K562 (cell line): Measurements from ENCODE around the gene EYA4. TPM values are rescaled to one million over a fixed set of nuclear protein-coding genes. Genes with fewer than 3 reads are reported as not detected.

Experiments used
- ATAC-seq: fragments of 200-7000 bp; cut with Tn5 transposase; 3 replicates; pipeline ENCODE4 v1.9.1; 2020; ENCODE audit warnings: moderate library complexity
- BruUV-seq: library from RNA; stranded (reverse); fragments of 400-500 nt; replicated peaks from 2 replicates; lab custom pipeline; 2021; lab: Mats Ljungman, UMichigan
- CTCF ChIA-PET: fragments of 300-600 bp; formaldehyde crosslinking; extraction: SDS; loops from one replicate; lab custom pipeline; 2021; ENCODE audit warnings: low intra/inter-chr PET ratio; lab: Yijun Ruan, JAX
- POLR2A ChIA-PET: fragments of 300-600, 350-650 bp; sonication (Branson Sonifier 250); formaldehyde crosslinking; extraction: SDS; loops from one replicate; lab custom pipeline; 2021; ENCODE audit warnings: antibody characterized with exemption, inconsistent platforms; lab: Yijun Ruan, JAX
- DNase-seq, 4 experiments: peaks; one replicate each; pipeline versions ENCODE4 v3.0.0 to v3.0.0-alpha.2; 2011 to 2018; ENCODE audit warnings: low spot score in 3 of 4, mixed read lengths in 3 of 4; ENCODE audit errors: extremely low read depth in 1 of 4
- FAIRE-seq: peaks from 2 replicates; lab custom pipeline; 2011; peaks lifted over from hg19 to GRCh38; lab: Jason Lieb, UNC
- H2AFZ ChIP-seq: 2 replicates; pipeline ENCODE4 v1.6.0; 2011; ENCODE audit warnings: low read depth, low read length, control low read depth, inconsistent platforms
- H3K27ac ChIP-seq: fragments of 200-600 bp; 3 replicates; pipeline ENCODE4 v1.8.0; 2011; ENCODE audit warnings: low read depth, mild to moderate bottlenecking, control low read depth, inconsistent platforms, low read length, moderate library complexity, mixed read lengths; ENCODE audit errors: extremely low read depth
- H3K27me3 ChIP-seq, 2 experiments: fragments of 300-600 bp in 1 of 2; 2 replicates in 1 of 2; 3 replicates in 1 of 2; pipeline versions ENCODE4 v1.6.0 to v1.8.0; 2011; ENCODE audit warnings: inconsistent platforms in 2 of 2, low read length in 2 of 2, mild to moderate bottlenecking in 1 of 2, mixed read lengths in 1 of 2, moderate library complexity in 1 of 2; ENCODE audit not compliant: control insufficient read depth in 2 of 2, insufficient read depth in 2 of 2
- H3K36me3 ChIP-seq: fragments of 300-600 bp; 3 replicates; pipeline ENCODE4 v1.8.0; 2011; ENCODE audit warnings: mild to moderate bottlenecking, low read length, inconsistent platforms; ENCODE audit not compliant: control insufficient read depth, insufficient read depth
- H3K4me1 ChIP-seq, 2 experiments: fragments of 200-600 bp in 1 of 2; replicated peaks in 1 of 2; 2 replicates in 1 of 2; 3 replicates in 1 of 2; pipeline versions ENCODE4 v1.5.1 to v1.8.0; 2011; ENCODE audit warnings: inconsistent platforms in 2 of 2, low read length in 2 of 2, mild to moderate bottlenecking in 1 of 2, mixed read lengths in 1 of 2, moderate library complexity in 1 of 2; ENCODE audit not compliant: control insufficient read depth in 2 of 2, insufficient read depth in 2 of 2
- H3K4me2 ChIP-seq: 2 replicates; pipeline ENCODE4 v1.6.1; 2011; ENCODE audit warnings: low read length, control low read depth, inconsistent platforms, mixed read lengths; ENCODE audit not compliant: insufficient read depth
- H3K4me3 ChIP-seq: fragments of 200-600 bp; sonication (generic), shearing (Covaris generic); 2 replicates; pipeline ENCODE4 v1.5.1; 2016; ENCODE audit warnings: control low read depth, inconsistent platforms
- H3K79me2 ChIP-seq: fragments of 200-600 bp; 3 replicates; pipeline ENCODE4 v1.8.0; 2011; ENCODE audit warnings: low read length, inconsistent platforms; ENCODE audit not compliant: control insufficient read depth, insufficient read depth
- H3K9ac ChIP-seq, 2 experiments: 2 replicates each; pipeline versions ENCODE4 v1.6.0 to v1.6.1; 2011; ENCODE audit warnings: low read depth in 2 of 2, low read length in 2 of 2, control low read depth in 1 of 2, inconsistent platforms in 1 of 2, mild to moderate bottlenecking in 1 of 2, mixed read lengths in 1 of 2; ENCODE audit not compliant: insufficient read depth in 1 of 2
- H3K9me1 ChIP-seq: one replicate; pipeline ENCODE4 v1.6.0; 2011; ENCODE audit warnings: inconsistent platforms, mild to moderate bottlenecking, low read length, moderate library complexity; ENCODE audit not compliant: control insufficient read depth, insufficient read depth
- H3K9me3 ChIP-seq: replicated peaks from 2 replicates; pipeline ENCODE4 v1.5.1; 2011; ENCODE audit warnings: low read depth, low read length, inconsistent platforms; ENCODE audit not compliant: control insufficient read depth, insufficient read depth
- H4K20me1 ChIP-seq: replicated peaks from 2 replicates; pipeline ENCODE4 v1.6.1; 2011; ENCODE audit warnings: low read length, inconsistent platforms, mixed read lengths; ENCODE audit not compliant: control insufficient read depth, insufficient read depth
- KAT2B ChIP-seq: IDR thresholded peaks from one replicate; pipeline ENCODE4 v1.6.1; 2012; ENCODE audit warnings: low read depth, mild to moderate bottlenecking, control low read depth, inconsistent platforms, low read length, moderate library complexity
- RNF219 ChIP-seq: fragments of 250-450 bp; sonication (Bioruptor Pico); IDR thresholded peaks from 2 replicates; pipeline ENCODE4 v1.5.0; 2022; ENCODE audit warnings: mild to moderate bottlenecking
- RREB1 ChIP-seq: fragments of 250-450 bp; sonication (Bioruptor Pico); IDR thresholded peaks from 2 replicates; pipeline ENCODE4 v1.4.0; 2020
- RUNX1 ChIP-seq: sonication (generic); IDR thresholded peaks from 2 replicates; pipeline ENCODE4 v1.6.1; 2016; ENCODE audit warnings: antibody characterized with exemption, low read depth
- SMARCA4 ChIP-seq: fragments of 450-650 bp; IDR thresholded peaks from 2 replicates; pipeline ENCODE4 v1.6.1; 2016
- SUPT5H ChIP-seq: fragments of 450-650 bp; IDR thresholded peaks from 2 replicates; pipeline ENCODE4 v1.6.1; 2016
- THRAP3 ChIP-seq: fragments of 450-650 bp; IDR thresholded peaks from 2 replicates; pipeline ENCODE4 v1.6.1; 2016; ENCODE audit warnings: mild to moderate bottlenecking, inconsistent platforms, borderline replicate concordance
- TOE1 ChIP-seq, 2 experiments: fragments of 450-650 bp in 1 of 2; sonication (generic) in 1 of 2; formaldehyde crosslinking in 1 of 2; IDR thresholded peaks; 2 replicates each; pipeline versions ENCODE4 v1.7.1 to v1.8.0; 2016 to 2022; ENCODE audit warnings: borderline replicate concordance in 2 of 2, mild to moderate bottlenecking in 2 of 2, antibody characterized with exemption in 1 of 2, inconsistent platforms in 1 of 2, low read depth in 1 of 2, missing genetic modification reagents in 1 of 2, moderate library complexity in 1 of 2
- ZNF79 ChIP-seq: fragments of 250-450 bp; sonication (Bioruptor Pico); IDR thresholded peaks from 2 replicates; pipeline ENCODE4 v1.4.0; 2020; ENCODE audit warnings: low read depth, mild to moderate bottlenecking, moderate library complexity
- WGBS: fragments of 100-300 bp; shearing (Covaris generic); methylation state at CpG from one replicate; pipeline ENCODE4 v1.1.6; 2016; ENCODE audit warnings: low coverage, mixed read lengths; ENCODE audit not compliant: insufficient coverage; ENCODE audit errors: missing lambda C conversion rate; 5-methylcytosine and 5-hydroxymethylcytosine counted together
- in situ Hi-C: fragments of 300-500 bp; cut with MboI; formaldehyde crosslinking; loops from 4 replicates; pipeline ENCODE4 v1.15.0; 2018; ENCODE audit warnings: inconsistent platforms, mixed read lengths
- intact Hi-C: fragments of 100-400 bp; cut with micrococcal nuclease; formaldehyde crosslinking; loops from 2 replicates; pipeline ENCODE4 v1.14.2; 2022
- polyA plus RNA-seq, 8 experiments: library from polyadenylated mRNA; depleted of rRNA in 4 of 8; stranded (reverse) in 5 of 8; unstranded in 3 of 8; fragments of >200 nt; fragmentation: Nextera tagmentation in 2 of 8; fragmentation: Illumina TruSeq in 1 of 8; extraction: Ambion mirVana in 2 of 8; extraction: Trizol in 1 of 8; gene quantifications; 2 replicates each; pipeline versions ENCODE4 v1.2.1 to v1.2.3, GENCODE V29; 2011 to 2014; ENCODE audit warnings: inconsistent platforms in 1 of 8, missing spikeins in 1 of 8
- total RNA-seq, 7 experiments: library from RNA; depleted of rRNA in 6 of 7; stranded (reverse); fragments of >200 nt in 6 of 7; fragmentation: Illumina TruSeq in 2 of 7; extraction: Trizol in 2 of 7; gene quantifications; 2 replicates each; pipeline versions ENCODE4 v1.2.1 to v1.2.3, GENCODE V29; 2011 to 2021; ENCODE audit warnings: low replicate concordance in 1 of 7
- TF ChIP-seq, protein P1 (sequence below): fragments of 450-650 bp; formaldehyde crosslinking; IDR thresholded peaks from 2 replicates; pipeline ENCODE4 v1.4.0; 2020; ENCODE audit warnings: mild to moderate bottlenecking, moderate library complexity

The EYA4 gene
- total and polyA plus RNA-seq, 9 of the 15 experiments (the other 6 are each of a cell fraction or from before 2014, with no cell fraction given), result 0.03 to 0.04 TPM; not detected in 7

- no peaks in the 10 kb centered on the region for H3K9me3 ChIP-seq
- ChIA-PET CTCF (no interaction called here), POLR2A (interaction anchor here (0.5 kb wide), 1 partner anchor 1311 kb away, joined by 3 read pairs; no protein-coding TSS in a partner anchor)
- no peaks in the 10 kb centered on the region for H3K9me1 ChIP-seq
- DNase-seq (no peak), FAIRE-seq (no peak), ATAC-seq (no peak)
- no peaks in the 10 kb centered on the region for H3K27me3 ChIP-seq
- H2AFZ ChIP-seq, result no peak overlapping the region
- no peaks in the 10 kb centered on the region for H3K79me2 ChIP-seq
- H3K4me1 ChIP-seq, result no peaks in the 10 kb centered on the region
- in situ Hi-C loops (loop anchor here (25.0 kb wide), 1 partner anchor 1004 kb away; the partner anchor contains the start of gene TAAR9), intact Hi-C loops (loop anchor here (10.0 kb wide), 1 partner anchor 876 kb away; no protein-coding TSS in a partner anchor)
- H4K20me1 ChIP-seq, result no peaks in the 10 kb centered on the region; the same call in 1 of the 2 replicates
- H3K9ac ChIP-seq, result no peak overlapping the region
- WGBS, result 0% methylated on average over 2 of the region's 2 CpGs
- H3K4me3 ChIP-seq, result no peak overlapping the region
- no peak overlapping the region for H3K27ac ChIP-seq
- H3K36me3 ChIP-seq, result no peaks in the 10 kb centered on the region
- H3K4me2 ChIP-seq, result no peak overlapping the region
- BruUV-seq, result no TSS peak
- TF ChIP-seq RREB1 (no peak), KAT2B (no peak), SUPT5H (no peak), THRAP3 (no peak), RNF219 (no peak), TOE1 (IDR thresholded peaks at IDR 0.05; ENCODE audit: borderline replicate concordance) (no peak), TOE1 (CRISPR knock-in tag; IDR thresholded peaks at IDR 0.05; ENCODE audit: borderline replicate concordance, low read depth) (no peak), RUNX1 (no peak), ZNF79 (CRISPR knock-in tag) (no peak), SMARCA4 (no peak)
- TF ChIP-seq, protein P1, sequence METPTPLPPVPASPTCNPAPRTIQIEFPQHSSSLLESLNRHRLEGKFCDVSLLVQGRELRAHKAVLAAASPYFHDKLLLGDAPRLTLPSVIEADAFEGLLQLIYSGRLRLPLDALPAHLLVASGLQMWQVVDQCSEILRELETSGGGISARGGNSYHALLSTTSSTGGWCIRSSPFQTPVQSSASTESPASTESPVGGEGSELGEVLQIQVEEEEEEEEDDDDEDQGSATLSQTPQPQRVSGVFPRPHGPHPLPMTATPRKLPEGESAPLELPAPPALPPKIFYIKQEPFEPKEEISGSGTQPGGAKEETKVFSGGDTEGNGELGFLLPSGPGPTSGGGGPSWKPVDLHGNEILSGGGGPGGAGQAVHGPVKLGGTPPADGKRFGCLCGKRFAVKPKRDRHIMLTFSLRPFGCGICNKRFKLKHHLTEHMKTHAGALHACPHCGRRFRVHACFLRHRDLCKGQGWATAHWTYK (CRISPR knock-in tag), result no peak
Observed at GRCh38 chr6:133541040-133541439, 299.9 kb downstream of the EYA4 start.
